Psoas muscle (tissue), 8 donors: ENCODE measurements around the gene DPY30. TPM values are rescaled to one million over a fixed set of nuclear protein-coding genes. Genes with fewer than 3 reads are reported as not detected.
"Not testable (repeated sequence)": the region's sequence is repeated elsewhere in the genome, so short reads cannot be mapped to it uniquely, and the experiment has no call there.

Experiments used
- ATAC-seq, 4 donors: fragments of 200-7000 bp; cut with Tn5 transposase; one replicate each; pipeline ENCODE4 v1.9.1; 2020; ENCODE audit warnings: moderate library complexity in 3 of 4, mild to moderate bottlenecking in 2 of 4
- DNase-seq, 2 donors: peaks; one replicate each; pipeline ENCODE4 v3.0.0-alpha.2; 2020
- H3K27ac ChIP-seq: fragments of 200-600 bp; one replicate; pipeline ENCODE4 v1.8.0; 2022
- H3K27me3 ChIP-seq, 3 donors: fragments of 200-600 bp in 1 of 3; one replicate each; pipeline versions ENCODE4 v1.6.1 to v1.8.0; 2013 to 2022; ENCODE audit warnings: low read length in 2 of 3, mild to moderate bottlenecking in 2 of 3, moderate library complexity in 1 of 3; ENCODE audit not compliant: insufficient read depth in 3 of 3
- H3K36me3 ChIP-seq, 2 donors: fragments of 200-600 bp in 1 of 2; one replicate each; pipeline versions ENCODE4 v1.6.1 to v1.8.0; 2013 to 2022; ENCODE audit warnings: low read depth in 1 of 2, mild to moderate bottlenecking in 1 of 2, moderate library complexity in 1 of 2; ENCODE audit not compliant: insufficient read depth in 1 of 2
- H3K4me1 ChIP-seq: fragments of 200-600 bp; one replicate; pipeline ENCODE4 v1.8.0; 2022
- H3K4me3 ChIP-seq: fragments of 200-600 bp; one replicate; pipeline ENCODE4 v1.8.0; 2022; ENCODE audit warnings: mild to moderate bottlenecking
- H3K9me3 ChIP-seq: fragments of 200-600 bp; one replicate; pipeline ENCODE4 v1.8.0; 2022
- CTCF ChIP-seq: fragments of 200-600 bp; IDR thresholded peaks from one replicate; pipeline ENCODE4 v1.8.0; 2022; ENCODE audit warnings: antibody characterized with exemption
- WGBS, 3 donors: extraction: QIAGEN DNeasy Blood & Tissue Kit; methylation state at CpG; one replicate each; pipeline versions ENCODE4 v1.1.6 to v1.1.7; 2013; 5-methylcytosine and 5-hydroxymethylcytosine counted together
- intact Hi-C, 2 donors: fragments of 100-400 bp; cut with DNase I; formaldehyde crosslinking; loops; one replicate each; pipeline versions ENCODE4 v1.11.0 to v1.14.2; 2022
- polyA plus RNA-seq, 3 donors: library from polyadenylated mRNA; stranded (reverse); fragments of 200-250 nt; gene quantifications; one replicate each; pipeline ENCODE4 v1.2.3, GENCODE V29; 2013
- total RNA-seq, 4 donors: library from RNA; stranded (reverse); fragmentation: NEBNext Ultra II Directional in 2 of 4; extraction: Animal tissue kit (Norgen Biotek cat#: 25700) in 2 of 4; gene quantifications; one replicate each; pipeline versions ENCODE4 v1.2.1 to v1.2.4, GENCODE V29; 2021 to 2023
- donor health status: healthy with polysubstance abuse.
- donor health status: DM: no; HTN: no; CAD: no; lungs with moderate emphysema.
- donor health status: Bipolar disorder and iron deficiency.
- donor health status: healthy.
- donor health status: DM: yes; HTN: yes; CAD: no.
- donor health status: DM: no; HTN: no; CAD: no.
- donor health status: DM: no; HTN: no; CAD: no.
- donor health status: DM: yes; HTN: yes; CAD: no.

DPY30 gene
- total and polyA plus RNA-seq, 7 donors: 28.6 to 76.9 (median 35.6) TPM

- no peak for TF ChIP-seq CTCF
- ATAC-seq (no peak), DNase-seq (no peak)
- H3K9me3 ChIP-seq: no peaks in the 10 kb centered on the region
- H3K27ac ChIP-seq: no peak overlapping the region
- no peaks in the 10 kb centered on the region for H3K27me3 ChIP-seq
- no peak overlapping the region for H3K4me3 ChIP-seq
- intact Hi-C loops: loop anchor here (5.0 to 10.0 kb wide), 2 partner anchors 49 to 152 kb away; partner anchors contain the start of genes SLC30A6 (in 1 of the 2) and SPAST (in 1 of the 2)
- peaks cover 9% of the 10 kb centered on the region for H3K4me1 ChIP-seq
- 88 to 95% (median 92%) methylated on average over 1 of the region's 1 CpG for WGBS, 3 donors
- H3K36me3 ChIP-seq: peaks cover 0 to 36% of the 10 kb centered on the region in 2 donors
Measured at GRCh38 chr2:32012872-32013271, 26.7 kb downstream of the DPY30 start.

GRCh38 chr2:32011485-32011960, 28.1 kb downstream of the DPY30 start:
- 74 to 79% (median 75%) methylated on average over 5 of the region's 5 CpGs for WGBS, 3 donors
- Histone ChIP-seq H3K9me3 (no peaks in the 10 kb centered on the region), H3K27ac (peak overlapping the region; percentile 97), H3K4me1 (peaks cover 21% of the 10 kb centered on the region), H3K4me3 (peak overlapping the region; percentile 98), H3K27me3 (no peaks in the 10 kb centered on the region), H3K36me3 (peaks cover 0 to 23% of the 10 kb centered on the region in 2 donors)
- intact Hi-C loops: loop anchor here (2.0 to 10.0 kb wide), 3 partner anchors 51 to 153 kb away; partner anchors contain the start of genes SPAST (in 2 of the 2) and SLC30A6 (in 1 of the 2)
- no peak for TF ChIP-seq CTCF
- no peak for ATAC-seq
- DNase-seq: no peak

GRCh38 chr2:32010670-32011484, 28.7 kb downstream of the DPY30 start, which contains the start of gene MEMO1:
Gene MEMO1 (minus strand): TSS chr2:32011008. CDS start chr2:32010247, 761 bp downstream.
- Histone ChIP-seq H3K9me3 (no peaks in the 10 kb centered on the region), H3K4me3 (peak within 1 kb of the TSS; percentile 98), H3K36me3 (peaks cover 0 to 16% of the 10 kb centered on the region in 2 donors), H3K27ac (peak within 1 kb of the TSS; percentile 97), H3K27me3 (no peaks in the 10 kb centered on the region), H3K4me1 (peaks cover 21% of the 10 kb centered on the region)
- peak; percentile 94 to 96 for DNase-seq
- TF ChIP-seq CTCF: no peak
- ATAC-seq: peak; percentile 88 to 93 (median 92)
- 1% methylated on average over 19 to 57 of the region's 57 CpGs for WGBS, 3 donors
- intact Hi-C loops: loop anchor here (2.0 to 10.0 kb wide), 3 partner anchors 51 to 154 kb away; partner anchors contain the start of genes SPAST (in 2 of the 2) and SLC30A6 (in 1 of the 2)

- Histone ChIP-seq H3K27ac (peak overlapping the region; percentile 97), H3K4me1 (peaks cover 21% of the 10 kb centered on the region), H3K36me3 (peaks cover 0 to 10% of the 10 kb centered on the region in 2 donors), H3K4me3 (peak overlapping the region; percentile 98)
- ATAC-seq (peak; percentile 60 to 71 (median 66)), DNase-seq (peak in 1 of 2 donors; percentile 81)
- H3K9me3 ChIP-seq, H3K27me3 ChIP-seq: not testable (repeated sequence)
- intact Hi-C loops: loop anchor here (2.0 to 10.0 kb wide), 3 partner anchors 52 to 155 kb away; partner anchors contain the start of genes SPAST (in 2 of the 2) and SLC30A6 (in 1 of the 2)
- 0% methylated on average over 21 of the region's 43 CpGs; no CpG with 5 or more reads in 2 of the 3 donors for WGBS, 3 donors
Measured at GRCh38 chr2:32010280-32010669, 29.3 kb downstream of the DPY30 start.
